Measurements from ENCODE around the gene VAC14.
"Not testable (repeated sequence)": the region's sequence is repeated elsewhere in the genome, so short reads cannot be mapped to it uniquely, and the experiment has no call there.

VAC14 gene

GRCh38 chr16:70678121-70678897, 122.6 kb downstream of the VAC14 start:
- no peak for DNase-seq (ENCODE audit: low read depth)
- no peak for TF ChIP-seq CTCF (IDR thresholded peaks at IDR 0.05; ENCODE audit: low read length, missing control alignments)
- no peak overlapping the region for H3K4me3 ChIP-seq (replicated peaks; ENCODE audit: low read depth, low read length)

GRCh38 chr16:70677499-70678120, 123.3 kb downstream of the VAC14 start:
- no peak for TF ChIP-seq CTCF (IDR thresholded peaks at IDR 0.05; ENCODE audit: low read length, missing control alignments)
- no peak for DNase-seq (ENCODE audit: low read depth)
- no peak overlapping the region for H3K4me3 ChIP-seq (replicated peaks; ENCODE audit: low read depth, low read length)

GRCh38 chr16:70676675-70677498, 124.1 kb downstream of the VAC14 start:
- TF ChIP-seq CTCF (IDR thresholded peaks at IDR 0.05; ENCODE audit: low read length, missing control alignments) = no peak
- no peak for DNase-seq (ENCODE audit: low read depth)
- H3K4me3 ChIP-seq (replicated peaks; ENCODE audit: low read depth, low read length) = no peak overlapping the region

- H3K4me3 ChIP-seq (replicated peaks; ENCODE audit: low read depth, low read length) = no peak overlapping the region
- TF ChIP-seq CTCF (IDR thresholded peaks at IDR 0.05; ENCODE audit: low read length, missing control alignments) = no peak
- no peak for DNase-seq (ENCODE audit: low read depth)
These were observed 125.0 kb downstream of the VAC14 start for GRCh38 chr16:70675851-70676513.

- H3K4me3 ChIP-seq (replicated peaks; ENCODE audit: low read depth, low read length) = no peak overlapping the region
- DNase-seq (ENCODE audit: low read depth) = no peak
- no peak for TF ChIP-seq CTCF (IDR thresholded peaks at IDR 0.05; ENCODE audit: low read length, missing control alignments)
These were observed 126.5 kb downstream of the VAC14 start for GRCh38 chr16:70674221-70675014.

- H3K4me3 ChIP-seq (replicated peaks; ENCODE audit: low read depth, low read length) = not testable (repeated sequence)
These were observed 130.0 kb downstream of the VAC14 start for GRCh38 chr16:70670938-70671337.

More at GRCh38 chr16:70670938-70671337, 130.0 kb downstream of the VAC14 start:
- not testable (repeated sequence) for DNase-seq (ENCODE audit: low read depth)

Data from fibroblast of pulmonary artery (primary cell).